PC-9 (cell line): ENCODE data around the gene WNT7A.

Source experiments
- CTCF ChIP-seq: fragments of 200-600 bp; sonication (generic); conservative IDR thresholded peaks from 2 replicates; pipeline ENCODE4 v1.6.1; 2017; ENCODE audit warnings: mixed run types, antibody characterized with exemption, mild to moderate bottlenecking, moderate library complexity
- EZH2 ChIP-seq: fragments of 200-600 bp; sonication (generic); IDR thresholded peaks from 2 replicates; pipeline ENCODE4 v1.8.0; 2017; ENCODE audit warnings: antibody characterized with exemption, low read depth

GRCh38 chr3:13785351-13785750 is 94.5 kb downstream of the WNT7A start:
- TF ChIP-seq CTCF (no peak), EZH2 (no peak)
